ENCODE data around the gene VASP. TPM values are rescaled to one million over a fixed set of nuclear protein-coding genes. Genes with fewer than 3 reads are reported as not detected.

The VASP gene
- total and polyA plus RNA-seq, 9 of the 15 experiments (the other 6 are each of a cell fraction or from before 2014, with no cell fraction given): 16.7 to 261 (median 112) TPM

- in situ Hi-C loops (cut with MboI): no loop called here
- intact Hi-C loops (cut with micrococcal nuclease): no loop called here
- FAIRE-seq (no peak), DNase-seq (ENCODE audit: extremely low read depth in 1 of 4, low spot score in 3 of 4) (peak in 2 of 4 experiments; percentile 34 to 41), ATAC-seq (no peak)
- H3K79me2 ChIP-seq (ENCODE audit: control insufficient read depth, insufficient read depth, low read length): no peaks in the 10 kb centered on the region
- peak overlapping the region in 1 of 2 experiments; percentile 64; a peak in 1 of 4 replicates for H3K9ac ChIP-seq (ENCODE audit: insufficient read depth in 1 of 2, low read depth in 2 of 2, low read length in 2 of 2)
- WGBS (ENCODE audit: insufficient coverage, low coverage, missing lambda C conversion rate): 55% methylated on average over 7 of the region's 8 CpGs
- H3K4me3 ChIP-seq: no peak overlapping the region
- H4K20me1 ChIP-seq (replicated peaks; ENCODE audit: control insufficient read depth, insufficient read depth, low read length): no peaks in the 10 kb centered on the region
- TF ChIP-seq ATF4 (CRISPR knock-in tag; IDR thresholded peaks at IDR 0.05) (no peak), HDGF (IDR thresholded peaks at IDR 0.05) (peak; percentile 57; the same call in 1 of the 2 replicates), BCL6 (CRISPR knock-in tag; IDR thresholded peaks at IDR 0.05) (no peak), EGR1 (conservative IDR thresholded peaks at IDR 0.05) (peak; percentile 29; the same call in 1 of the 2 replicates), TEAD4 (IDR thresholded peaks at IDR 0.05; ENCODE audit: low read length) (no peak), TEAD4 (CRISPR knock-in tag; IDR thresholded peaks at IDR 0.05; ENCODE audit: borderline replicate concordance) (0 out of 2 replicates have a peak, but pooled peaks have one; percentile 42), RAD21 (CRISPR knock-in tag; conservative IDR thresholded peaks at IDR 0.05 in 1 of 2, IDR thresholded peaks at IDR 0.05 in 1 of 2) (peak; percentile 8 to 21; a peak in 1 of 4 replicates), ZBTB7A (IDR thresholded peaks at IDR 0.05; ENCODE audit: borderline replicate concordance, control insufficient read depth, low read depth, low read length) (peak; percentile 64; the same call in 1 of the 2 replicates)
- TF ChIP-seq, protein P1, sequence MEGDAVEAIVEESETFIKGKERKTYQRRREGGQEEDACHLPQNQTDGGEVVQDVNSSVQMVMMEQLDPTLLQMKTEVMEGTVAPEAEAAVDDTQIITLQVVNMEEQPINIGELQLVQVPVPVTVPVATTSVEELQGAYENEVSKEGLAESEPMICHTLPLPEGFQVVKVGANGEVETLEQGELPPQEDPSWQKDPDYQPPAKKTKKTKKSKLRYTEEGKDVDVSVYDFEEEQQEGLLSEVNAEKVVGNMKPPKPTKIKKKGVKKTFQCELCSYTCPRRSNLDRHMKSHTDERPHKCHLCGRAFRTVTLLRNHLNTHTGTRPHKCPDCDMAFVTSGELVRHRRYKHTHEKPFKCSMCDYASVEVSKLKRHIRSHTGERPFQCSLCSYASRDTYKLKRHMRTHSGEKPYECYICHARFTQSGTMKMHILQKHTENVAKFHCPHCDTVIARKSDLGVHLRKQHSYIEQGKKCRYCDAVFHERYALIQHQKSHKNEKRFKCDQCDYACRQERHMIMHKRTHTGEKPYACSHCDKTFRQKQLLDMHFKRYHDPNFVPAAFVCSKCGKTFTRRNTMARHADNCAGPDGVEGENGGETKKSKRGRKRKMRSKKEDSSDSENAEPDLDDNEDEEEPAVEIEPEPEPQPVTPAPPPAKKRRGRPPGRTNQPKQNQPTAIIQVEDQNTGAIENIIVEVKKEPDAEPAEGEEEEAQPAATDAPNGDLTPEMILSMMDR (IDR thresholded peaks at IDR 0.05 in 2 of 3, conservative IDR thresholded peaks at IDR 0.05 in 1 of 3; ENCODE audit: insufficient read depth in 2 of 3, low read depth in 1 of 3, low read length in 3 of 3): peak in 2 of 3 experiments; percentile 27 to 28; a peak in 2 of 6 replicates
- TF ChIP-seq, protein P2, sequence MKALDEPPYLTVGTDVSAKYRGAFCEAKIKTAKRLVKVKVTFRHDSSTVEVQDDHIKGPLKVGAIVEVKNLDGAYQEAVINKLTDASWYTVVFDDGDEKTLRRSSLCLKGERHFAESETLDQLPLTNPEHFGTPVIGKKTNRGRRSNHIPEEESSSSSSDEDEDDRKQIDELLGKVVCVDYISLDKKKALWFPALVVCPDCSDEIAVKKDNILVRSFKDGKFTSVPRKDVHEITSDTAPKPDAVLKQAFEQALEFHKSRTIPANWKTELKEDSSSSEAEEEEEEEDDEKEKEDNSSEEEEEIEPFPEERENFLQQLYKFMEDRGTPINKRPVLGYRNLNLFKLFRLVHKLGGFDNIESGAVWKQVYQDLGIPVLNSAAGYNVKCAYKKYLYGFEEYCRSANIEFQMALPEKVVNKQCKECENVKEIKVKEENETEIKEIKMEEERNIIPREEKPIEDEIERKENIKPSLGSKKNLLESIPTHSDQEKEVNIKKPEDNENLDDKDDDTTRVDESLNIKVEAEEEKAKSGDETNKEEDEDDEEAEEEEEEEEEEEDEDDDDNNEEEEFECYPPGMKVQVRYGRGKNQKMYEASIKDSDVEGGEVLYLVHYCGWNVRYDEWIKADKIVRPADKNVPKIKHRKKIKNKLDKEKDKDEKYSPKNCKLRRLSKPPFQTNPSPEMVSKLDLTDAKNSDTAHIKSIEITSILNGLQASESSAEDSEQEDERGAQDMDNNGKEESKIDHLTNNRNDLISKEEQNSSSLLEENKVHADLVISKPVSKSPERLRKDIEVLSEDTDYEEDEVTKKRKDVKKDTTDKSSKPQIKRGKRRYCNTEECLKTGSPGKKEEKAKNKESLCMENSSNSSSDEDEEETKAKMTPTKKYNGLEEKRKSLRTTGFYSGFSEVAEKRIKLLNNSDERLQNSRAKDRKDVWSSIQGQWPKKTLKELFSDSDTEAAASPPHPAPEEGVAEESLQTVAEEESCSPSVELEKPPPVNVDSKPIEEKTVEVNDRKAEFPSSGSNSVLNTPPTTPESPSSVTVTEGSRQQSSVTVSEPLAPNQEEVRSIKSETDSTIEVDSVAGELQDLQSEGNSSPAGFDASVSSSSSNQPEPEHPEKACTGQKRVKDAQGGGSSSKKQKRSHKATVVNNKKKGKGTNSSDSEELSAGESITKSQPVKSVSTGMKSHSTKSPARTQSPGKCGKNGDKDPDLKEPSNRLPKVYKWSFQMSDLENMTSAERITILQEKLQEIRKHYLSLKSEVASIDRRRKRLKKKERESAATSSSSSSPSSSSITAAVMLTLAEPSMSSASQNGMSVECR (CRISPR knock-in tag; IDR thresholded peaks at IDR 0.05): 0 out of 2 replicates have a peak, but pooled peaks have one; percentile 30
- TF ChIP-seq, protein P3, sequence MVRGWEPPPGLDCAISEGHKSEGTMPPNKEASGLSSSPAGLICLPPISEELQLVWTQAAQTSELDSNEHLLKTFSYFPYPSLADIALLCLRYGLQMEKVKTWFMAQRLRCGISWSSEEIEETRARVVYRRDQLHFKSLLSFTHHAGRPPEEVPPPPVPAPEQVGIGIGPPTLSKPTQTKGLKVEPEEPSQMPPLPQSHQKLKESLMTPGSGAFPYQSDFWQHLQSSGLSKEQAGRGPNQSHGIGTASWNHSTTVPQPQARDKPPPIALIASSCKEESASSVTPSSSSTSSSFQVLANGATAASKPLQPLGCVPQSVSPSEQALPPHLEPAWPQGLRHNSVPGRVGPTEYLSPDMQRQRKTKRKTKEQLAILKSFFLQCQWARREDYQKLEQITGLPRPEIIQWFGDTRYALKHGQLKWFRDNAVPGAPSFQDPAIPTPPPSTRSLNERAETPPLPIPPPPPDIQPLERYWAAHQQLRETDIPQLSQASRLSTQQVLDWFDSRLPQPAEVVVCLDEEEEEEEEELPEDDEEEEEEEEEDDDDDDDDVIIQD (CRISPR knock-in tag; IDR thresholded peaks at IDR 0.05): 0 out of 2 replicates have a peak, but pooled peaks have one; percentile 7
- no peaks in the 10 kb centered on the region for H3K9me1 ChIP-seq (ENCODE audit: control insufficient read depth, insufficient read depth, low read length)
- H3K27ac ChIP-seq (ENCODE audit: extremely low read depth, low read depth, low read length): no peak overlapping the region
- no peaks in the 10 kb centered on the region for H3K9me3 ChIP-seq (replicated peaks; ENCODE audit: control insufficient read depth, insufficient read depth, low read depth, low read length)
- no peak overlapping the region for H3K4me2 ChIP-seq (ENCODE audit: insufficient read depth, low read length)
- H3K4me1 ChIP-seq (replicated peaks in 1 of 2; ENCODE audit: control insufficient read depth in 2 of 2, insufficient read depth in 2 of 2, low read length in 2 of 2): peaks cover 12 to 33% of the 10 kb centered on the region in 2 experiments; a peak in 4 of 5 replicates
- BruUV-seq (replicated peaks): no TSS peak
- no peaks in the 10 kb centered on the region for H3K27me3 ChIP-seq (ENCODE audit: control insufficient read depth in 2 of 2, insufficient read depth in 2 of 2, low read length in 2 of 2)
- ChIA-PET CTCF (ENCODE audit: low intra/inter-chr PET ratio) (interaction anchor here (0.7 to 1.5 kb wide), 3 partner anchors 18 to 109 kb away, joined by 3 to 5 read pairs (median 3); no protein-coding TSS in a partner anchor), POLR2A (no interaction called here)
- no peaks in the 10 kb centered on the region for H3K36me3 ChIP-seq (ENCODE audit: control insufficient read depth, insufficient read depth, low read length)
- peak overlapping the region; percentile 1; the same call in 1 of the 2 replicates for H2AFZ ChIP-seq (ENCODE audit: low read depth, low read length)
Measured at GRCh38 chr19:45464852-45465441, 42.3 kb upstream of the VASP start.

All from K562 (cell line).